ENCODE measurements around the gene TMEM60. TPM values are rescaled to one million over a fixed set of nuclear protein-coding genes. Genes with fewer than 3 reads are reported as not detected.

TMEM60 gene
- polyA plus RNA-seq = 29.1 and 29.3 TPM in 2 replicates
- polyA minus RNA-seq = 20.1 and 23.1 TPM in 2 replicates

- Histone ChIP-seq H3K9ac (ENCODE audit: low read length) (peak within 1 kb of the TSS; percentile 90), H3K4me3 (ENCODE audit: low read length) (peak within 1 kb of the TSS; percentile 77), H3K79me2 (replicated peaks; ENCODE audit: insufficient read depth, low read length) (peaks cover 51% of the 10 kb centered on the region), H3K27me3 (ENCODE audit: insufficient read depth, low read depth, low read length) (no peaks in the 10 kb centered on the region), H2AFZ (ENCODE audit: low read depth, low read length) (peak within 1 kb of the TSS; percentile 83), H3K4me2 (ENCODE audit: low read length) (peak within 1 kb of the TSS; percentile 81), H3K9me3 (ENCODE audit: low read length) (no peaks in the 10 kb centered on the region), H3K27ac (ENCODE audit: low read length) (peak within 1 kb of the TSS; percentile 91), H3F3A (ENCODE audit: insufficient read depth, low read length, poor library complexity, severe bottlenecking) (peaks cover 7% of the 10 kb centered on the region), H3K36me3 (ENCODE audit: insufficient read depth, low read length) (no peaks in the 10 kb centered on the region), H4K20me1 (ENCODE audit: insufficient read depth) (no peaks in the 10 kb centered on the region), H3K9me2 (ENCODE audit: insufficient read depth, low read length) (no peaks in the 10 kb centered on the region)
- peak; percentile 64 for TF ChIP-seq EP300 (conservative IDR thresholded peaks at IDR 0.05; ENCODE audit: poor library complexity, severe bottlenecking)
- TF ChIP-seq MXI1 (conservative IDR thresholded peaks at IDR 0.05; ENCODE audit: poor library complexity, severe bottlenecking) = no peak
- peak; percentile 83 for TF ChIP-seq CTCF (IDR thresholded peaks at IDR 0.05; ENCODE audit: poor library complexity, severe bottlenecking)
- peak; percentile 91 for TF ChIP-seq TAF1 (IDR thresholded peaks at IDR 0.05; ENCODE audit: low read depth)
- TF ChIP-seq POLR2AphosphoS5 (IDR thresholded peaks at IDR 0.05) = peak; percentile 88
- TF ChIP-seq SMC3 (conservative IDR thresholded peaks at IDR 0.05; ENCODE audit: poor library complexity) = peak; percentile 72
- no peak for TF ChIP-seq EZH2 (IDR thresholded peaks at IDR 0.05; ENCODE audit: borderline replicate concordance, insufficient read depth, low read length, poor library complexity, severe bottlenecking)
- peak; percentile 76 for TF ChIP-seq REST (IDR thresholded peaks at IDR 0.05; ENCODE audit: borderline replicate concordance)
- TF ChIP-seq RAD21 (conservative IDR thresholded peaks at IDR 0.05) = peak; percentile 71
These were observed at the start of gene TMEM60, which contains the start of gene PHTF2 for GRCh38 chr7:77798394-77799077. Gene TMEM60 (minus strand): TSS chr7:77798434. CDS start chr7:77794373, 4,061 bp downstream. Gene PHTF2 (plus strand): TSS chr7:77798773.

GRCh38 chr7:77846317-77847092, 48.3 kb upstream of the TMEM60 start:
- H3K9me2 ChIP-seq (ENCODE audit: insufficient read depth, low read length) = no peaks in the 10 kb centered on the region
- H3K4me2 ChIP-seq (ENCODE audit: low read length) = no peak overlapping the region
- no peak overlapping the region for H3K27ac ChIP-seq (ENCODE audit: low read length)
- H3F3A ChIP-seq (ENCODE audit: insufficient read depth, low read length, poor library complexity, severe bottlenecking) = no peaks in the 10 kb centered on the region
- H3K9me3 ChIP-seq (ENCODE audit: low read length) = no peaks in the 10 kb centered on the region
- H3K36me3 ChIP-seq (ENCODE audit: insufficient read depth, low read length) = no peaks in the 10 kb centered on the region
- H4K20me1 ChIP-seq (ENCODE audit: insufficient read depth) = no peaks in the 10 kb centered on the region
- H2AFZ ChIP-seq (ENCODE audit: low read depth, low read length) = no peak overlapping the region
- no peaks in the 10 kb centered on the region for H3K27me3 ChIP-seq (ENCODE audit: insufficient read depth, low read depth, low read length)
- no peak overlapping the region for H3K4me3 ChIP-seq (ENCODE audit: low read length)
- no peaks in the 10 kb centered on the region for H3K79me2 ChIP-seq (replicated peaks; ENCODE audit: insufficient read depth, low read length)
- H3K9ac ChIP-seq (ENCODE audit: low read length) = no peak overlapping the region
- TF ChIP-seq TAF1 (IDR thresholded peaks at IDR 0.05; ENCODE audit: low read depth) (no peak), EZH2 (IDR thresholded peaks at IDR 0.05; ENCODE audit: borderline replicate concordance, insufficient read depth, low read length, poor library complexity, severe bottlenecking) (no peak), MXI1 (conservative IDR thresholded peaks at IDR 0.05; ENCODE audit: poor library complexity, severe bottlenecking) (no peak), EP300 (conservative IDR thresholded peaks at IDR 0.05; ENCODE audit: poor library complexity, severe bottlenecking) (no peak), SMC3 (conservative IDR thresholded peaks at IDR 0.05; ENCODE audit: poor library complexity) (no peak), POLR2AphosphoS5 (IDR thresholded peaks at IDR 0.05) (no peak), RAD21 (conservative IDR thresholded peaks at IDR 0.05) (no peak), REST (IDR thresholded peaks at IDR 0.05; ENCODE audit: borderline replicate concordance) (no peak), CTCF (IDR thresholded peaks at IDR 0.05; ENCODE audit: poor library complexity, severe bottlenecking) (no peak)
